B cell (primary cell): ENCODE data around the gene MRGPRX2.

Source experiments
- CTCF ChIP-seq: fragments of 200-600 bp; IDR thresholded peaks from one replicate; pipeline ENCODE4 v1.8.0; 2022; ENCODE audit warnings: antibody characterized with exemption, mild to moderate bottlenecking
- EZH2 ChIP-seq: IDR thresholded peaks from 2 replicates; pipeline ENCODE4 v1.6.1; 2012; ENCODE audit warnings: borderline replicate concordance, low read depth, mild to moderate bottlenecking, moderate library complexity, low read length; ENCODE audit not compliant: insufficient read depth, poor library complexity, severe bottlenecking

GRCh38 chr11:19091366-19091765 is 30.8 kb upstream of the MRGPRX2 start:
- no peak for TF ChIP-seq EZH2
- TF ChIP-seq CTCF = no peak
